HG02798 (cell line): ENCODE measurements around the gene EVPLL.
A peak's percentile ranks its signal among the peaks of the same experiment; 100 is the strongest.
"Not testable (repeated sequence)": the region's sequence is repeated elsewhere in the genome, so short reads cannot be mapped to it uniquely, and the experiment has no call there.

ENCODE experiments used
- ATAC-seq: cut with Tn5 transposase; IDR thresholded peaks from one replicate; pipeline ENCODE4 v1.9.1; 2021; ENCODE audit warnings: mild to moderate bottlenecking; ENCODE audit not compliant: unreplicated experiment, poor library complexity

The EVPLL gene

DNA sequence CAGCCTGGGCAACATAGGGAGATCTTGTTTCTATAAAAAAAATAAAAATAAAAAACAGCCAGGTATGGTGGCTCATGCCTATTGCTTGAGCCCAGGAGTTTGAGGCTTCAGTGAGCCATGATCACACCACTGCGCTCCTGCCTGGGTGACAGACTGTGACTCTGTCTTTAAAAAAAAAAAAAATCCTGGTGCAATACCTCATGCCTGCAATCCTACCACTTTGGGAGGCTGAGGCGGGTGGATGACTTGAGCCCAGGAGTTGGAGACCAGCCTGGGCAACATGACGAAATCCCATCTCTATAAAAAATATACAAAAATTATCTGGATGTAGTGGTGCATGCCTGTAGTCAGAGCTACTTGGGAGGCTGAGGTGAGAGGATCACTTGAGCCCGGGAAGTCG, 1.0 kb downstream of the EVPLL start:
- not testable (repeated sequence) for ATAC-seq

DNA sequence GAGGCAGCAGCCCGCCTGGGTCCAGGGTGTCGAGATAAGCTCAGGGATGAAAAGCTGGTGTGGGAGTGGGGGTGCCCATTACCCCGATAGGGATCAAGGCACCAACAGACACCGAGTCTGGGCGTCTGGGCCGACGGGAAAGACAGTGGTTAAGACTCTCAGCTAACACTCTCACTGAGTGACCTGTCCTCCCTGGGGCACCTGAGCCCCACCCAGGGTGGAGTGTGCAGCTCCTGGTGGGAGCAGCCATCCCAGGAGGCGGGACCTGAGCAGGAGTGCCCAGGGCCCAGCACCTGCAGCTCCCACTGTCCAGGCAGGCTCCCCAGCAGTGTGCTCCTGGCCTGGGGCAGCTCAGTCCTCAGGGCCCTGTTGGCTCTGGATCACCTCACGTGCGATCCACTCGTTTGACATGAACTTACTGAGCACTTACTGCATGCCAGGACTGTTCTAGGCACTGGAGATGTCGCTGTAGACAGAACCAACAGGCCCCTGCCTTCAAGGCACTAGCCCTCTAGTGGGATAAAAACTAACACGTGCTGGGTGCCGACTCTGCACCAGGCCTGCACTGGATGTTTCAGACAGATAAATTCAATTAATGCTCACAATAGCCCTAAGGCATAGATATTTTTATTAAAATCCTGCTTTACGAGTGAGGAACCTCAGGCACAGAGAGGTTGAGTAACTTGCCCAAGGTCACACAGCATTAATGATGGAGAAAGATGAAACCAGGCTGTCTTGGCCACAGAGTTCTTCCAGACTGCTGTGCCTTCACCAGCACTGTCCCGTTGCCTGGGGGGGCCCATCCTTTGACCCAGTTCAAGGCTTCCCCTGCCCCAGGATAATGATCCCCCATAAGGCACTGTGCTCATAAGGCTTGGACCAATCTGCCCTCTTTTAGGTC, 1.9 kb downstream of the EVPLL start:
- no peak for ATAC-seq

DNA sequence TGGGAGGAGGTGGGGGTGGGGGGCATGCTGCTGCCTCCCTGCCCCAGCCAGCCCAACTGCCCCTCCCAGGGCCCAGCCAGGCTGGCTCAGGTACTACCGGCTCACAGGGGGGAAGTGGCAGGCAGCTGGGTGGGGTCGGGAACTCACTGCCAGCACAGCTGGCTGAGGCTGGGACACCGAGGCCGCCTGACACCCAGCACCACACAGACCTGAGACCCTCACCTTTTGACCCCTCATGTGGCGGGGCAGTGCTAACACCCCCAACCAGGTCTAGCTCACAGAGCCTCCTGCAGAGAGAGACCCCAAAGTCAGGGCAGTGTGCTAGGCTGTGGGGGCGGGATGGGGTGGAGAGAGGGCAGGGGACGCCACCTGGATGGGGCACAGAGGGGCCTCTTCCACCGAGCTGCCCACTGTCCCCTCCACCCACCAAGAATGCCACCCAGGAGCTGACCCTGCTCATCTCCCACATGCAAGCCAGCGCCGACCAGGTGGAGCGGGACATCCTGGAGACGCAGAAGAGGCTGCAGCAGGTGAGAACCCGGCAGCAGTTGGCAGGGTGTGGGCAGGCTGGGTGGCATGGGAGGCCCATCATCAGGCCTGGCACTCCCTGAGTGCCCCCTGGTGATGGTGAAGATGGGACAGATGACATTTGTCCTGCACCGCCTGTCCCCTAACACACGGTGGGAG, 3.0 kb downstream of the EVPLL start:
- ATAC-seq, result no peak

DNA sequence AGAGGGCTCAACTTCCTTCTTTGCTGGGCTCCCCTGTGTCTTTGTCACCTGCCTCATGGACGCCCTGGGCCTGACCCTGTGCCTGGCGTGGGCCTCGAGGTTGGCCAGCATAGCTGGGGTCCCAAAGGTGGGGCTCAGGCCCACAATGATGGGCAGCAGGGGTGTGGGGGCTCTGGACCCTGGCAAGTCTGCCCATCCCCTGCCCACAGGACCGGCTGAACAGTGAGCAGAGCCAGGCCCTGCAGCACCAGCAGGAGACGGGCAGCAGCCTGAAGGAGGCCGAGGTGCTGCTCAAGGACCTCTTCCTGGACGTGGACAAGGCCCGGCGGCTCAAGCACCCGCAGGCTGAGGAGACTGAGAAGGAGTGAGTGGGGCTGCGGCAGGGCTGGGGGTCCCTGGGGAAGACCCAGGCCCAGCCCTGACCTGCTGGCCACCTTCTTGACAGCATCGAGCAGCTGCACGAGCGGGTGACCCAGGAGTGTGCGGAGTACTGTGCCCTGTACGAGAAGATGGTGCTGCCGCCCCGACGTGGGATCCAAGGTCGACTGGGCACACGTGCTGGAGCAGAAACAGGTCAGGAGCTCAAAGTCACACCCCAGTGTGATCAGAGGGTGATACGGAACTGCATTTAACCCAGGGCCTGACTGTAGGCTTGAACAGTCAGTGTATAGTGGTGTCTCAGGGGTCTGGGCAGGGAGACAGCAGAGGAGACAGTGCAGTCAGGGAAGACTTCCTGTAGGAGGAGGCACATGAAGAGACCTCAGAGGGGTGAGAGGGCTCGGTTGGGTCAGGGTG, 3.8 kb downstream of the EVPLL start:
- no peak for ATAC-seq

DNA sequence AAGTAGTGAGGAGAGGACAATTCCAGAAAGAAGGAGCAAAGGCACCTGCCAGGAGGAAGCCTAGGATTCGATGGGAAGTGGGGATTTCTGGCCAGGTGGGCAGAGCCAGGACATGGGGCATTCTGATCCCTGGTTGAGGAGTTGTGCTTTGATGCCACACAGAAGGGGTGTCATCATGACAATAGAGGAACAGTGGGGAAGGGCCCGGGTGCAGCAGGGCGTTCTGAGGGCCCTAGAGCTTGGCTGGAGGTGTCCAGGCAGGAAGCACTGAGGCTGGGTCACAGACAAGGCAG, 4.3 kb downstream of the EVPLL start:
- ATAC-seq, result no peak

DNA sequence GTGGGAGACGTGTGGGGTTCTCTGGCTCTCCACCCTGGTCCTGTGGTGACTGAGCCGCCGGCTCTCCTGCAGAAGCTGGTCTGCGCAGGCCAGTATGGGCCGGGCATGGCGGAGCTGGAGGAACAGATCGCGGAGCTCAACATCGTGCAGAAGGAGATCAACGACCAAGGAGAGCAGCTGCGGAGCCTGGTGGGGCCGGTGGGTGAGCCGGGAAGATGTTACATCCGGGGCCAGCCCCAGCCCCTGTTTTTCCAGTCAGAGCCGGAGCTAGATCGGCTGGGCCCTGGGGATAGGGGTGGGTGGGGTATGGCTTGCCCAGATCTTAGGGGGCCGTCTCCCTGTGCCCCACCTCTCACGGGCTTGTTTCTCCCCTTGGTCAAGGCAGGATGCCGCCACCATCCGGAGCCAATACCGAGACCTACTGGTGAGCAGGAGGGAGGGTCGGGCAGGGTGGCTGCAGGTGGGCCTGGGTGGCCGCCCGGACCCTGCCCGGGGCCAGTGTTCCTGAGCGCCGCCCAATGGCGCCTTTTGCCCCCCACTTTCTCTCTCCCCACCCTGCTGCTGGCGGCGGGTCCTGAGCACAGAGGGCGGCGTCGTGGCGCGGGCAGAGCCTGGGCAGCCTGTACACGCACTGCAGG, 5.0 kb downstream of the EVPLL start:
- ATAC-seq, result no peak

DNA sequence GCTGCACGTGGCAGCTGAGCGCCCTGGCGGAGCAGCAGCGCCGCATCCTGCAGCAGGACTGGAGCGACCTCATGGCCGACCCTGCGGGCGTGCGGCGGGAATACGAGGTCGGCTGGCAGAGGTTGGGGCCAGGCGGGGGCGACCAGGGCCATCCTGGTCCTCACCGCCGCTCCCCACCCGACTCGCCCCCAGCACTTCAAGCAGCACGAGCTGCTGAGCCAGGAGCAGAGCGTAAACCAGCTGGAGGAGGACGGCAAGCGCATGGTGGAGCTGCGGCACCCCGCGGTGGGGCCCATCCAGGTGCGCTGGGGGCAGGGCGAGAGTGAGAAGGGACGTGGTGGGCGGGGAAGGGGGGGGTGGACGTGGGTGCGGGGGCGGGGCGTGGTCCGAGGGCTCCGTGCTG, 5.5 kb downstream of the EVPLL start:
- not testable (repeated sequence) for ATAC-seq

DNA sequence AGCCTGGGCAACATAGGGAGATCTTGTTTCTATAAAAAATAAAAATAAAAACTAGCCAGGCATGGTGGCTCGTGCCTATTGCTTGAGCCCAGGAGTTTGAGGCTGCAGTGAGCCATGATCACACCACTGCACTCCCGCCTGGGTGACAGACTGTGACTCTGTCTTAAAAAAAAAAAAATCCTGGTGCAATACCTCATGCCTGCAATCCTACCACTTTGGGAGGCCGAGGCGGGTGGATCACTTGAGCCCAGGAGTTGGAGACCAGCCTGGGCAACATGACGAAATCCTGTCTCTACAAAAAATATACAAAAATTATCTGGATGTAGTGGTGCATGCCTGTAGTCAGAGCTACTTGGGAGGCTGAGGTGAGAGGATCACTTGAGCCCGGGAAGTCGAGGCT, 6.7 kb downstream of the EVPLL start:
- not testable (repeated sequence) for ATAC-seq

DNA sequence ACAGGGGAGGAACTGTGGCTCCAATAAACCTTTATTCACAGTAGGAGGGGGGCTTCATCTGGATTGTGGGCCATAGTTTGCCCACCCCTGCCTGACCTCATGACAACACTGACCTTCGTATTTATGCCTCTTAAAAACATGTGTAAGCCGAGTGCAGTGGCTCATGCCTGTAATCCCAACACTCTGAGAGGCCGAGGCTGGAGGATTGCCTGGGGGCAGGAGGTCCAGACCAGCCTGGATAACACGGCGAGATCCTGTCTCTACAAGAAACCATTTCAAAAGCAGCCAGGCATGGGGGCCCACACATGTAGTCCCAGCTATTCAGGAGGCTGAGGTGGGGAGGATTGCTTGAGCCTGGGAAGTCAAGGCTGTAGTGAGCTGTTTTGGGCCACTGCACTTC, 10.0 kb downstream of the EVPLL start:
- ATAC-seq, result not testable (repeated sequence)

DNA sequence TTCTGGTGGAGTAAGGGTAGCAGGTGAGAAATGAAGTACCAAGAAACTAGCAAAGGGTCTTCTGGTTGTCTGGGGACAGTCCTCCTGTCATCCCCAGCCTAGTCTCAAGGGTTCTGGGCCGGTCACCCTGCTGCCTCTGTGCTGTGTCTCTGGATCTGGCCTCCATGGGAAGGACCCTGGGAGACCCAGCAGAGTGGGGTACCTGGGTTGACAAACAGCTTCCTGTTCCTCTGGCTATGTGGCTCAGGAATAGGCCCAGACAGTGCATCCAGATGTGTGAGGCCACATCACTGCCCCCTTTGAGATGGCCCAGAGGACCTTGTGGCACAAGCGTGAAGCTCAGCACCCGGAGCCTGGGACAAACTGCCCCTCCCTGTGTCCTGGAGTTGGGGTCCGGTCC, 10.7 kb downstream of the EVPLL start:
- ATAC-seq, result not testable (repeated sequence)

DNA sequence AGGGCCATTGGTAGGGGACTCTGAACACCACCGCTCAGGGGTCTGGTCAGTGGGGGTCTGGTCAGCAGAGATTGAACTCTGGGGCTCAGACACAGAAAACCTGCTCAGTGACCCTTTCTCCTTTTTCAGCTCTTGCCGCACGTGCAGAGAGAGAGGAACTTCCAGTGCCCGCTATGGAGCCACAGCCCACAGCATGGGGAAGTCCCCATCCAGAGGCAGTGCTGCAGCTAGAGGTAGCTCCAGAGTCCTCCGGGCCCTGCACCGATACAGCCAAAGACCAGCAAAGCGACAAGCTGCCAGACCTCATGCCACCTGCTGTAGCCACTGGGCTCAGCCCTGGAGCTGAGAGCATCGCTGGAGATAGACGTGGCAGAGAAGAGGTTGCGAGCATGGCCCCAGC, 11.2 kb downstream of the EVPLL start:
- not testable (repeated sequence) for ATAC-seq

DNA sequence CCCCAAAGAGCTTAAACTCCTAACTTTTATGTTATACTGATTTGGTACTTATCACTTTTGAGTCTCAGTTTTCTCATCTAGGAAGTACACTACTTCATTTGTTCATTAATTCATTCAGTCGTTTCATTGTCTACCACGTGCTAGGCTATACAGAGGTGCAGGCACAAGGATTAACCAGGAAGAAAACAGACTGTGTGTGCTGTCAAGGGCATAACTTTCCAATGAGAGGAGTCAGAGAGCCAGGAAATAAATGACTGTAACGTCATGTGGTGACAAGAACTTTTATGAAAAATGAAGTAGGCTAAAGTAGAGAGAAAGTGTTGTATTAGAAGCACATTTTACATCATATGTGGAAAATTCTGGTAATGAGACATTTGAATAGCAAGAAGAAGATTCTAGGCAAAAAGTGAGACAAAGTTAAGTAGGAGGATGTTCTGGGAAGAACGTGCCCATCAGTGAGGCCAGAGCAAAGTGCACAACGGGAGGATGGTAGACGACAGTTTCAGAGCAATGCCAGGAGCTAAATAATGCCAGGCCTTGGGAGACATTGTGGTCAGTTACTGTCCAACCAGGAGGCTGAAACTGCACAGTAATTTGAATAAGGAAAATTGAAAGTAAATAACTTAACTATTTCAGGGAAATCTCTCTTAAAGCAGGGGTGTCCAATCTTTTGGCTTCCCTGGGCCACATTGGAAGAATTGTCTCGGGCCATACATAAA, 24.5 kb downstream of the EVPLL start:
- not testable (repeated sequence) for ATAC-seq

DNA sequence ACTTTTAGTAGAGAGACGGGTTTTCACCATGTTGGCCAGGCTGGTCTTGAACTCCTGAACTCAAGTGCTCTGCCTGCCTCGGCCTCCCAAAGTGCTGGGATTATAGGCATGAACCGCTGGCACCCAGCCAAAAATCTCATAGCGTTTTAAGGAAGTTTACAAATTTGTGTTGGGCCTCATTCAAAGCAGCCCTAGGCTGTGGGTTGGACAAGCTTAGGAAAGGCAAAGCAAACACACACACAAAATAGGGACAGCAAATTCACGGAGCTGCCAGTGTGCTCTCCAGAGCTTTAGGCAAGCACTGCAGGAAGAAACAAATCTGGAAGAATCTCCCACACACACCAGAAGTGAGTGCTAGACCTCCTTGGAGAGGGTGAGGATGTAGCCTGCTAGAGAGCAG, 25.6 kb downstream of the EVPLL start:
- ATAC-seq, result peak; percentile 16

DNA sequence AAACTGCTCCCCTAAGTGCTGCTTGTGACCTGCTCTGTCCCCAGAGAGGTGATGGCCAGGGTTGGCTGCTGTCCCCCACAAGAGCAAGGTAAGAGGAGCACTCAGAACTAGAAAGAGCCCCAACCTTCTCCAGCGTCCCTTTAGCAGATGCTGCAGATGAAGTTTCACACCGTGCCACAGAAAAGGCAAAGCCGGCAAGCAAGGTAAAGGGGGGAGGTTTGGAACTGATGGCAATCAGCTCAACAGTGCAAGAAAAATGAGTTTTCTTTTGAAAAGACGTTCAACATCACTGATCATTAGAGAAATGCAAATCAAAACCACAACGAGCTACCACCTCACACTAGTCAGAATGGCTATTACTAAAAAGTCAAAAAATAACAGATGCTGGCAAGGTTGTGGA, 26.0 kb downstream of the EVPLL start:
- ATAC-seq, result peak; percentile 79

DNA sequence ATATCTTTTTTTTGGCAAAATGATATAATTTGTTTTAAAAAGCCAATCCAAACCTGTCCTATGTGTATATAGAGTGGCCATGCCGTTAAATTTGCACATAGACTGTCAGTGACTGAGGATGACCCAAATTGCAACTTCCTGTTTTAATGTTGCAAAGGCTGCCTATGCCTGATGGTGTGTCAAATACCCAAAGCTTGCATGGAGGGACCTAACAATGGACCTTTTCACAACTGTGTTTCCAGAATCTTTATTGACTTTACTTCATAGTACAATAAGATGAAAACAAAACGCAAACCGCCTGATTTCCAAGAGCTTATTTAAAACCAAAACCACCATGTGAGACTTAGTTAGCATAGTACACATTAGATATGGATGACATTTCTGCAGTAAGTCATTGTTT, 31.3 kb downstream of the EVPLL start:
- not testable (repeated sequence) for ATAC-seq

DNA sequence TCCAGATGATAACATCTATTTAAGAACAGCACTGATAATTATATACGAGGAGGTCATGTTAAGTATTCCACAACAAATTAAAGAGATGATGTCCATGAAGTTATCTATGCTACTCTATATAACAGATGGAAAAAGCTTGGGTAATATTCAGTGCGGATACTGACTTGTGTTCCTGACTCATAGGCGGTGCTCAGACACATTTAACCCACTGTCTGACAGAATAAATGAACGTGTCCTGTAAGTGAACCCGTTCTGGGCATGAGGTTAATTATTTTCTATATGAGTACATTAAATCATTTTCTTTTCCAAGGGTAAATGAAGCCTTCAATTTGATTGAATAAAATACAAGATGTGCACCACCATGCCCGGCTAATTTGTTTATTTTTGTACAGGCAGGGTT, 31.7 kb downstream of the EVPLL start:
- ATAC-seq, result not testable (repeated sequence)

DNA sequence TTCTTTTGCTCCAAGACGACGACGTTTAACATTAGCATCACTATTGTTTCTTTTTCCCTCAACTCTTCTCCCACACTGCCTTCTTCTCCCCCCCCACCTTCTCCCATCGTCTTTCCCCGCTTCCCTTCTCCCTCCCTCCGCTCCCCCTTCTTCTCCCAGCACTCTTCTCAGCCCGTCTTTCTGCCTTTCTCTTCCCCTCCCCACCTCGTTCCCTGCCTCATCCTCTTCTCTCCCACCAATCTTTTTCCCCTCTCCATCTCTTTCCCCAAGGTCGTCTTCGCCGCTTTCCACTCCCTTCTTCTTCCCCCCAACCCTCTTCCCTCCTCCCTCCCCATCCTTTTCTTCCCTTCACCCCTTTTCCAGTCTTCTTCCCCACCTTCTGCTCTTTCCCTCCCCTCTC, 33.2 kb downstream of the EVPLL start:
- ATAC-seq, result not testable (repeated sequence)

DNA sequence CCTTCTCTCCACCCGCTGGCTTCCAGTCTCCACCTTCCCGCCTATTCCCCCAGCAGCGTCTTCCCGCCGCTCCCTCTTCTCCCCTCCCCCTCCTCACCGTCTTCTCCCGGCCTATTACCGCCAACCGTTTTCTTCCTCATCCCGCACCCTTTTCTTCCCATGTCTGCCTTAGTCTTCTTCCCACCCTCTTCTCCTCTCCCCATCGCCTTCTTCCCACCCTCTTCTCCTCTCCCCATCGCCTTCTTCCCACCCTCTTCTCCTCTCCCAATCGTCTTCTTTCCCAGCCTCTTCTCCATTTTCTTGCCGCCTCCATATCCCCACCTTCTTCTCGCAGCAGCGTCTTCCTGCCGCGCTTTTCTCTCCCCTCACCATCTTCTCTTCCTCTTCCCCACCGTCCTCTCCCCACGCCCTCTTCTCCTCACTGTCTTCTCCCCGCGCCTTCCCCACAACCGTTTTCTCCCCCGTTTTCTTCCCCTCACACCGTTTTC, 33.8 kb downstream of the EVPLL start:
- ATAC-seq, result peak; percentile 12

DNA sequence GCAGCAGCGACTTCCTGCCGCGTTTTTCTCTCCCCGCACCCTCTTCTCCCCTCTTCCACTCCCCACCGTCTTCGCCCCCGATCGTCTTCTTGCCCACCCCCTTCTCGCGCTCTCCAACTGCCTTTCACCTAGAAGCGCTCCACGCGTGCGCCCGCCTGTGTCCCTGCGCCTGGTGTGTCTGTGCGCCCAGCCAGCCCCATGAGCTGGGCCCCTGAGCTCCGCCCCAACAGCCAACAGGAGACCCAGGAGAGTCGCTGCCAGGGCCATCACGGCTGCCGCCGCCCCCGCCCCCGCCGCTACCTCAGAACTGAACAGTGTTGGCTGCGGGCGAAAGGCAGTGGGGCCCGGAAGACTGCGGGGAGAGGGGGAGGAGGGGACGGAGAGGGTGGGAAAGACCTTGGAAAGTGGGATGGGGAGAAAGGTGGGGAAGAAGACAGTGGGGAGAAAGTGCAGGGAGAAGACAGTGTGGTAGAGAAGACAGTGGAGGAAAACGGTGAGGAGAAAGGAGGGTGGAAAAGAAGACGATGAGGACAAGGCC, 34.5 kb downstream of the EVPLL start:
- ATAC-seq, result peak; percentile 89
